Activated CD4-positive, alpha-beta T cell treated with anti-CD3 and anti-CD28 coated beads, Interleukin-2, amount 10 ng/mL, durations not matched to agents 7 days and 5 days (primary cell): ENCODE measurements around the gene MIA3. TPM values are rescaled to one million over a fixed set of nuclear protein-coding genes. Genes with fewer than 3 reads are reported as not detected.

Experiments used
- CTCF ChIA-PET: fragments of 350-600 bp; sonication (Branson Sonifier 250); formaldehyde crosslinking; loops from one replicate; lab custom pipeline; 2021; ENCODE audit warnings: antibody characterized with exemption; lab: Charles Lee
- POLR2A ChIA-PET: fragments of 350-600 bp; sonication (Branson Sonifier 250); formaldehyde crosslinking; loops from one replicate; lab custom pipeline; 2021; ENCODE audit warnings: antibody characterized with exemption; lab: Charles Lee
- DNase-seq: peaks from one replicate; pipeline ENCODE4 v3.0.0-alpha.2; 2020
- H3K27ac Mint-ChIP-seq: one replicate; pipeline ENCODE4 v1.8.0; 2021; ENCODE audit warnings: mild to moderate bottlenecking, moderate library complexity, mixed read lengths
- H3K27me3 Mint-ChIP-seq: one replicate; pipeline ENCODE4 v1.8.0; 2021; ENCODE audit warnings: mixed read lengths
- H3K36me3 Mint-ChIP-seq: one replicate; pipeline ENCODE4 v1.8.0; 2021; ENCODE audit warnings: low read depth, mixed read lengths
- H3K4me1 Mint-ChIP-seq: one replicate; pipeline ENCODE4 v1.8.0; 2021; ENCODE audit warnings: mixed read lengths
- H3K4me3 Mint-ChIP-seq: one replicate; pipeline ENCODE4 v1.8.0; 2021; ENCODE audit warnings: mild to moderate bottlenecking, moderate library complexity, mixed read lengths
- H3K9me3 Mint-ChIP-seq: one replicate; pipeline ENCODE4 v1.8.0; 2021; ENCODE audit warnings: mixed read lengths
- total RNA-seq, 2 experiments: library from RNA; stranded (reverse); gene quantifications; one replicate each; pipeline ENCODE4 v1.2.3, GENCODE V29; 2021

Gene MIA3
- total RNA-seq, 2 experiments from 2014 or later = 51.1 to 67.9 TPM

DNA sequence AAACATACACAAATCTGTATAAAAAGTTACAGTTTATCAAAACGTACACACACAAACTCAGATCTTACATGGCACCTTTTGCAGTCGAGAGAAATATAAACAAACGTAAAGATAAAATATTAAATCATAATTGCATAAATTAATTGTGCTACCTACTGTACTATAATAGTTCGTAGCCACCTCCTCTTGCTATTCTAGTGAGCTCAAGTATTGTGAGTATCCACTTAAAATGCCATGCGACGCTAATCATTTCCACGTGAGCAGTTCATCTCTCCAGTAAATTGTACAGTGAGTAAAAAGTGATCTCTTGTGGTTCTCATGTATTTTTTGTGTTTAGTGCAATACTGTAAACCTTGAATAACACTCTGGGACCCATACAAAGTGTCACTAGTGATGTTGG is 6.3 kb downstream of the MIA3 start:
- H3K4me3 Mint-ChIP-seq = no peak overlapping the region
- no peaks in the 10 kb centered on the region for H3K9me3 Mint-ChIP-seq
- ChIA-PET CTCF (interaction anchor here (0.7 kb wide), 1 partner anchor 7 kb away, joined by 3 read pairs; no protein-coding TSS in a partner anchor), POLR2A (no interaction called here)
- H3K27me3 Mint-ChIP-seq = no peaks in the 10 kb centered on the region
- no peak for DNase-seq
- H3K36me3 Mint-ChIP-seq = peaks cover 47% of the 10 kb centered on the region
- H3K27ac Mint-ChIP-seq = no peak overlapping the region
- H3K4me1 Mint-ChIP-seq = peaks cover 14% of the 10 kb centered on the region

GRCh38 chr1:222627232-222627631 is 9.3 kb downstream of the MIA3 start:
- DNase-seq = no peak
- ChIA-PET POLR2A (no interaction called here), CTCF (interaction anchor here (1.4 to 1.5 kb wide), 2 partner anchors 9 to 19 kb away, joined by 3 read pairs; no protein-coding TSS in a partner anchor)
- Mint-ChIP-seq H3K4me3 (no peak overlapping the region), H3K9me3 (no peaks in the 10 kb centered on the region), H3K4me1 (no peaks in the 10 kb centered on the region), H3K27me3 (no peaks in the 10 kb centered on the region), H3K36me3 (peaks cover 51% of the 10 kb centered on the region), H3K27ac (no peak overlapping the region)

DNA sequence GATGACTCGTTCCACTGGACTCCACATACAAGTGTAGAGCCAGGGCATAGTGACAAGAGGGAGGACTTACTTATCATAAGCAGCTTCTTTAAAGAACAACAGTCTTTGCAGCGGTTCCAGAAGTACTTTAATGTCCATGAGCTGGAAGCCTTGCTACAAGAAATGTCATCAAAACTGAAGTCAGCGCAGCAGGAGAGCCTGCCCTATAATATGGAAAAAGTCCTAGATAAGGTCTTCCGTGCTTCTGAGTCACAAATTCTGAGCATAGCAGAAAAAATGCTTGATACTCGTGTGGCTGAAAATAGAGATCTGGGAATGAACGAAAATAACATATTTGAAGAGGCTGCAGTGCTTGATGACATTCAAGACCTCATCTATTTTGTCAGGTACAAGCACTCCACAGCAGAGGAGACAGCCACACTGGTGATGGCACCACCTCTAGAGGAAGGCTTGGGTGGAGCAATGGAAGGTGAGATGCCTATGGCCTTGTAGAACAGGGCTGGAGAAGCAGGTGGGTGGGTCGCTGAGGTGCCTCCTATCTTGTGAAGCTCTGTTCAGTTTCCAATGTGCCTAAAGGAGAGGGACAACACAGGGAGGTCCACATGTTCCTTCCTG is 12.1 kb downstream of the MIA3 start:
- no peak for DNase-seq
- Mint-ChIP-seq H3K36me3 (peaks cover 50% of the 10 kb centered on the region), H3K27ac (no peak overlapping the region), H3K4me1 (peaks cover 13% of the 10 kb centered on the region), H3K27me3 (no peaks in the 10 kb centered on the region), H3K9me3 (no peaks in the 10 kb centered on the region), H3K4me3 (no peak overlapping the region)
- CTCF ChIA-PET = no interaction called here
- POLR2A ChIA-PET = no interaction called here

- H3K36me3 Mint-ChIP-seq = peaks cover 45% of the 10 kb centered on the region
- DNase-seq = no peak
- no peak overlapping the region for H3K4me3 Mint-ChIP-seq
- no peaks in the 10 kb centered on the region for H3K9me3 Mint-ChIP-seq
- H3K4me1 Mint-ChIP-seq = peaks cover 13% of the 10 kb centered on the region
- ChIA-PET CTCF (interaction anchor here (1.1 kb wide), 1 partner anchor 12 kb away, joined by 3 read pairs; no protein-coding TSS in a partner anchor), POLR2A (no interaction called here)
- no peaks in the 10 kb centered on the region for H3K27me3 Mint-ChIP-seq
- no peak overlapping the region for H3K27ac Mint-ChIP-seq
Measured at GRCh38 chr1:222631611-222632208, 13.8 kb downstream of the MIA3 start.

DNA sequence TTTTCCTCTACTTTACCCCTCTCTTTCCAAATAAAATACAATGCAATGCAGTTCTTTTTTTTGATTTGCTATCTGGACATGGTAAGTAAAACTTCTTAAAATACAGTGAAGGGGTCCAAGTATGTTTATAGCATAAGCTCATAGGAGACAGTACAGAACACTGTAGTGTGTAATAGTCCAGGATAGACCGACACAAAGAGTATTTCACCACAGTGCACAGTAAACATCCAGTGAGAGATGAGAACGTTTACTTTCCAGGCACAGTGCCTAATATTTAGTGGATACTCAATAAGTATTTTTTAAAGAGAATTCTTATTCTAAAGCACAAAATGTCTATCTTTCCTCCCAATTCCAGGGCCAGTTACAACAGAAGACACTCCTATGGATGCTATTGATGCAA is 14.9 kb downstream of the MIA3 start:
- Mint-ChIP-seq H3K4me1 (peaks cover 13% of the 10 kb centered on the region), H3K4me3 (no peak overlapping the region), H3K9me3 (no peaks in the 10 kb centered on the region), H3K36me3 (peaks cover 42% of the 10 kb centered on the region), H3K27me3 (no peaks in the 10 kb centered on the region), H3K27ac (no peak overlapping the region)
- DNase-seq = no peak
- CTCF ChIA-PET = interaction anchor here (1.1 kb wide), 1 partner anchor 13 kb away, joined by 3 read pairs; no protein-coding TSS in a partner anchor
- POLR2A ChIA-PET = no interaction called here

DNA sequence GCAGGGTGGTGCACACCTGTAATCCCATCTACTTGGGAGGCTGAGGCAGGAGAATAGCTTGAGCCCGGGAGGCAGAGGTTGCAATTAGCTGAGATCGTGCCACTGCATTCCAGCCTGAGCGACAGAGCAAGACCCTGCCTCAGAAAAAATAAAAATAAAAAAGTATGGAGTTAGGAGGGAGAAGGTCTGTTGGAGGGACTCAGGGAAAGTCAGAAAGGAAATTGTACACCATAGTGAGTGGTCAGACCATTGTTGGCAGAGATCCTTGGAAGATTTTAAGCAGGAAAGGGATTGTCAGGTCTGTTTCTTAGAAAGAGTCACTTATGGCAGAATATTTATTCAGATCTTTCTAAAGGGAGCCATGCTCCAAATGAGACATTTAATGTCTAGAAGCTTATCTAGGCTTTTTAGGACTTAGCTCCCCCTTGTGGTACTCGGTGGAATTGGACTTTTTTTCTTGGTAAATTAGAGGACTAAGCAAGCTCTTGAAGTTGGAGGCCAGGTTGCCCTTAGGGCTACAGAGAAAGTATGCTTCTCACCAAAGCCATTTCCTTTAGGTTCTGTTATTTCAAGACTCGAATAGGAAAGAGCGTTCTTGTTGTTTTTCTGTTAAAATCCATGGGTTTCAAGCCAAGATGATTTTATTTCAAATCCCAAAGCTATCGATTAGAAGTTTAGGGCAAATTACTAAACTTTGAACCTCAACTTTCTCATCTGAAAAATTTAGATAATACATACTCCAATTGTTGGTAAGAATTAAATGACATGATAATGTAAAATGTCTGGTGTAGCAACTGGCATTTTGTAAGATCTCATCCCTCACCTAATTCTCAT is 16.5 kb downstream of the MIA3 start:
- peak; percentile 88 for DNase-seq
- H3K27me3 Mint-ChIP-seq = no peaks in the 10 kb centered on the region
- ChIA-PET CTCF (interaction anchor here (0.6 to 1.7 kb wide), 15 partner anchors 9 to 933 kb away, joined by 3 to 12 read pairs (median 4); partner anchors contain the start of genes AIDA and BROX), POLR2A (no interaction called here)
- no peak overlapping the region for H3K4me3 Mint-ChIP-seq
- peaks cover 38% of the 10 kb centered on the region for H3K36me3 Mint-ChIP-seq
- H3K4me1 Mint-ChIP-seq = peaks cover 15% of the 10 kb centered on the region
- H3K27ac Mint-ChIP-seq = peak overlapping the region; percentile 70
- H3K9me3 Mint-ChIP-seq = no peaks in the 10 kb centered on the region

DNA sequence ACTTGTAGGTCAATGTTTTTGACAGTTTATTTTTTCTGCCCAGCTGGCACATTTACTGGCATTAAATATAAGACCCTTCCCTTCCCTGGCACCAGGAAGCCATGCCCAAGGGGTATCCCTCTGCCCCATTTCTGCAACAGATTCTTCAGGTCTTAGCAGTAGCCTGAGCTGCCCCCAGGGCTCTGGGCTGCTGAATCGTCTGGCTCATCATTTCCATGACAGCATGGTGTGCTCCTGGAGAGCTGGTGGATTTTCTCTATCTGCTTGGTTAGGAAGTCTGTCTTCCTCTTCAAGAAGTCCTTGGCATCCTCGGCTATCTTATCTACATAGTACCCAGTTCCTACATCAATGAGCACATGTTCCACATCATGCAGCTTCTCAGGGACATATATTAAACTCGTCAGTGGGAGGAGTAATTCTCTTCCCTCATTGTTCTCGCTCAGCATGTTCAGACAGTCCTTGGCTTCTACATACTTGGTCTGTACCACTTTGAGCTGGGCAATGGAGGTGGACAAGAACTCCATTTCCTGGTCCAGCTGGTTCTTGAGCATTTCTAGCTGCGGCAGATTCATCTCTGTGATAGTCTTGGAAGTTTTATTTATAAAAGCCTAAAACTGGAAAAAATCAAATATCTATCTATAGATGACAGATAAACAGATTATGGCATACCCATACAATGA is 23.5 kb downstream of the MIA3 start:
- no peak overlapping the region for H3K4me3 Mint-ChIP-seq
- H3K4me1 Mint-ChIP-seq = peaks cover 33% of the 10 kb centered on the region
- ChIA-PET CTCF (interaction anchor here (0.8 to 1.3 kb wide), 2 partner anchors 52 to 176 kb away, joined by 3 read pairs; partner anchors contain the start of gene TAF1A), POLR2A (no interaction called here)
- H3K27ac Mint-ChIP-seq = no peak overlapping the region
- peaks cover 33% of the 10 kb centered on the region for H3K36me3 Mint-ChIP-seq
- no peaks in the 10 kb centered on the region for H3K9me3 Mint-ChIP-seq
- no peaks in the 10 kb centered on the region for H3K27me3 Mint-ChIP-seq
- DNase-seq = no peak

DNA sequence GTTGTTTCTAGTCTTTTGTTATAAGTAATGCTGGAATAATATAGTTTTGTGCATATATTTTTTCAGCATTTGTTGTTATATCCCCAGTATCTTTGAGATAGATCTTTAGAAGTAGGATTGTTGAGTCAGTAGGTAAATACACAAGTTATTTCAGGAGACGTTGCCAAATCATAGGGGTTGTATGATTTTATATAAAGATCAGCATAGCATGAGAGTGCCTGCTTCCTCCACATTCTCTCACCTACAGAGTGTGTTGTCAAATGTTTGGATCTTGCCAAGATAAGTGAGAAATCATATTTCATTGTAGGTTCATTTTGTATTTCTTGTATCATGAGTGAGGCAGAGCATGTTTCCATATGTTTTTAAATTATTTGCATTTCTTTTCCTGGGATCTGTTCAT is 24.6 kb downstream of the MIA3 start:
- Mint-ChIP-seq H3K4me1 (peaks cover 37% of the 10 kb centered on the region), H3K27ac (peak overlapping the region; percentile 55), H3K27me3 (no peaks in the 10 kb centered on the region), H3K4me3 (peak overlapping the region; percentile 100), H3K9me3 (no peaks in the 10 kb centered on the region), H3K36me3 (peaks cover 28% of the 10 kb centered on the region)
- ChIA-PET CTCF (interaction anchor here (2.0 kb wide), 1 partner anchor 8 kb away, joined by 11 read pairs; no protein-coding TSS in a partner anchor), POLR2A (no interaction called here)
- DNase-seq = no peak

DNA sequence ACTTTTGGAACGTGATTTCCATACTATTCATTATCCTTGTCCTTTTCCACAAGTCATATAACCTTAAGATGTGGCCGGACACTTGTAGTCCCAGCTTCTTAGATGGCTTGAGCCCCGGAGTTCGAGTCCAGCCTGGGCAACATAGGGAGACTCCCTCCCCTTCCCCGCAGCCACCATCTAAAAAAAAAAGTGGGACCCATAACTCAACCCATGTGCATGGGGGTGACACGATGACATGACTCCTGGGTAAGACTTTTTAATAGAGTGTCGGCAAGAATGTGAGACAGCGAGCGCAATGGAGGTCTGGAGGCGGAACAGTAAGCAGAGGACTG is 25.7 kb downstream of the MIA3 start:
- ChIA-PET POLR2A (no interaction called here), CTCF (interaction anchor here (2.0 to 2.8 kb wide), 2 partner anchors 9 to 10 kb away, joined by 10 to 11 read pairs; no protein-coding TSS in a partner anchor)
- peak overlapping the region; percentile 100 for H3K27ac Mint-ChIP-seq
- no peak for DNase-seq
- H3K9me3 Mint-ChIP-seq = no peaks in the 10 kb centered on the region
- peaks cover 40% of the 10 kb centered on the region for H3K4me1 Mint-ChIP-seq
- peaks cover 27% of the 10 kb centered on the region for H3K36me3 Mint-ChIP-seq
- H3K4me3 Mint-ChIP-seq = peak overlapping the region; percentile 100
- no peaks in the 10 kb centered on the region for H3K27me3 Mint-ChIP-seq

- H3K4me3 Mint-ChIP-seq = peak overlapping the region; percentile 100
- peak; percentile 98 for DNase-seq
- peak overlapping the region; percentile 100 for H3K27ac Mint-ChIP-seq
- ChIA-PET POLR2A (interaction anchor here (1.0 to 1.5 kb wide), 3 partner anchors 9 to 64 kb away, joined by 3 to 4 read pairs (median 3); no protein-coding TSS in a partner anchor), CTCF (interaction anchor here (0.7 to 2.8 kb wide), 5 partner anchors 10 to 179 kb away, joined by 3 to 11 read pairs (median 5); no protein-coding TSS in a partner anchor)
- no peaks in the 10 kb centered on the region for H3K27me3 Mint-ChIP-seq
- H3K4me1 Mint-ChIP-seq = peaks cover 41% of the 10 kb centered on the region
- peaks cover 26% of the 10 kb centered on the region for H3K36me3 Mint-ChIP-seq
- H3K9me3 Mint-ChIP-seq = no peaks in the 10 kb centered on the region
Measured at GRCh38 chr1:222643938-222644635, 26.2 kb downstream of the MIA3 start.

- peak overlapping the region; percentile 100 for H3K4me3 Mint-ChIP-seq
Measured at GRCh38 chr1:222644636-222644980, 26.7 kb downstream of the MIA3 start.

More at GRCh38 chr1:222644636-222644980, 26.7 kb downstream of the MIA3 start:
- peaks cover 39% of the 10 kb centered on the region for H3K4me1 Mint-ChIP-seq
- CTCF ChIA-PET = interaction anchor here (0.7 to 2.8 kb wide), 5 partner anchors 9 to 180 kb away, joined by 3 to 11 read pairs (median 5); no protein-coding TSS in a partner anchor
- no peaks in the 10 kb centered on the region for H3K9me3 Mint-ChIP-seq
- POLR2A ChIA-PET = interaction anchor here (1.0 to 1.5 kb wide), 3 partner anchors 9 to 65 kb away, joined by 3 to 4 read pairs (median 3); no protein-coding TSS in a partner anchor
- no peak for DNase-seq
- H3K36me3 Mint-ChIP-seq = peaks cover 24% of the 10 kb centered on the region
- H3K27me3 Mint-ChIP-seq = no peaks in the 10 kb centered on the region
- peak overlapping the region; percentile 100 for H3K27ac Mint-ChIP-seq
